ENCODE data around the gene CHURC1.

DNA sequence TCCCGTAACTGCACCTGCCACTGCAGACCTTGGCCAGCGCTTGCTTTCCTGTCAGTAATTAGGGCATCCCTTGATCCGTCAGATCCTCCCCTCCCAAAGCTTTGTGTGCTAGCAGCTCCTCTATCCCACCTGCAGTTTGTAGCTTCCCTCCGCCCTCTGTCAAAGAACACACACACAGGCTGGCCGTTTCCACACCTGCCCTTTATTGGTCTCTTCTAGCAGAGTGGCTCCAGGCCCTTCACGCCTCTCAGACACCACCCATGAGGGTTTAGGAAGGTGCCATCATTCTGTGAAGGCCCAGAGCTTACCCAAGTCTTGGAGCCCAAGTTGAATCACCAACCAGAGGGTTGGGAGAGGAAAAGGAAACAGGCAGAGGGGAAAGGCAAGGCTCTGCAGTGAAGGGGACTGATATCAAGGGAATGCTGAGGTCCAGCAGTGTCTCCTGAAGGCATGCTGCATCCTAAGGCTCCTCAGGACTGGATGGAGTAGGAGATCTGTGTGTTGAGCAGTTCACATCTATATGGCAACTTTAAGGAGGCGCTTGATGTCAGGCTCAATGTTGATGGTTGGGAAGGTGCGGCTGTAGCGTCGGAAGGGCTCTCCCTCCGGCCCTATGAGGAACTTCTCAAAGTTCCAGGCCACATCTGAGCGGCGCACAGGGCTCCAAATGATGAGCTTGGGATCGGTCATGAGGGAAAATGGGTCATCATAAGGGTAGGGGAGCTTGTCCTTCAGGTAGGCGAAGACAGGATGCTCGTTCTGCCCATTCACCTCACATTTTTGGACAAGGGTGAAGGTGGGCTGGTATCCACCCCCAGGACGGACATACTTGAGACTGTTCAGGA lies 24.9 kb downstream of the CHURC1 start:
- TF ChIP-seq, protein P1, sequence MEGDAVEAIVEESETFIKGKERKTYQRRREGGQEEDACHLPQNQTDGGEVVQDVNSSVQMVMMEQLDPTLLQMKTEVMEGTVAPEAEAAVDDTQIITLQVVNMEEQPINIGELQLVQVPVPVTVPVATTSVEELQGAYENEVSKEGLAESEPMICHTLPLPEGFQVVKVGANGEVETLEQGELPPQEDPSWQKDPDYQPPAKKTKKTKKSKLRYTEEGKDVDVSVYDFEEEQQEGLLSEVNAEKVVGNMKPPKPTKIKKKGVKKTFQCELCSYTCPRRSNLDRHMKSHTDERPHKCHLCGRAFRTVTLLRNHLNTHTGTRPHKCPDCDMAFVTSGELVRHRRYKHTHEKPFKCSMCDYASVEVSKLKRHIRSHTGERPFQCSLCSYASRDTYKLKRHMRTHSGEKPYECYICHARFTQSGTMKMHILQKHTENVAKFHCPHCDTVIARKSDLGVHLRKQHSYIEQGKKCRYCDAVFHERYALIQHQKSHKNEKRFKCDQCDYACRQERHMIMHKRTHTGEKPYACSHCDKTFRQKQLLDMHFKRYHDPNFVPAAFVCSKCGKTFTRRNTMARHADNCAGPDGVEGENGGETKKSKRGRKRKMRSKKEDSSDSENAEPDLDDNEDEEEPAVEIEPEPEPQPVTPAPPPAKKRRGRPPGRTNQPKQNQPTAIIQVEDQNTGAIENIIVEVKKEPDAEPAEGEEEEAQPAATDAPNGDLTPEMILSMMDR (IDR thresholded peaks at IDR 0.05; ENCODE audit: low read depth, low read length, poor library complexity, severe bottlenecking) = no peak
- TF ChIP-seq EZH2phosphoT487 (IDR thresholded peaks at IDR 0.05; ENCODE audit: borderline replicate concordance, low read length) = no peak

All from DOHH2 (cell line).